WI38 (cell line): ENCODE results near the gene RBM42.
A peak's percentile ranks its signal among the peaks of the same experiment; 100 is the strongest.

Experiments
- H3K4me3 ChIP-seq: 2 replicates; pipeline ENCODE4 v1.5.1; 2011; ENCODE audit warnings: low read depth, mild to moderate bottlenecking, control low read depth, low read length
- TF ChIP-seq, protein P1 (sequence below): IDR thresholded peaks from 2 replicates; pipeline ENCODE4 v1.5.1; 2012; ENCODE audit warnings: low read depth, mild to moderate bottlenecking, control low read depth, low read length

Gene RBM42

DNA sequence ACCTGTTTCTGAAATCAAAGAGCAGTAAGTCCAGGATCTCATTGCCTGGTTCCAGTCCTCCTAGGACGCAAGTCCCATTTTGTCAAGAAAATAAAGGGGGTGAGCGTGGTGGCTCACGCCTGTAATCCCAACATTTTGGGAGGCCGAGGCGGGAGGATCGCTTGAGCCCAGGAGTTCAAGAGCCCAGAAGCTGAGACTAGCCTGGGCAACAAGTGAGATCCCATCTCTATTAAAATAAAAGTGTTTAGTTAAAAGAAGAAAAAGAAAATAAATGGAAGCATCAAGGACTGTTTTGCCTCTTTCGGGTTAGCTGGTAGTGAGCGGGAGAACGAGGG is 16.6 kb upstream of the RBM42 start:
- H3K4me3 ChIP-seq: peak overlapping the region; percentile 63
- TF ChIP-seq, protein P1, sequence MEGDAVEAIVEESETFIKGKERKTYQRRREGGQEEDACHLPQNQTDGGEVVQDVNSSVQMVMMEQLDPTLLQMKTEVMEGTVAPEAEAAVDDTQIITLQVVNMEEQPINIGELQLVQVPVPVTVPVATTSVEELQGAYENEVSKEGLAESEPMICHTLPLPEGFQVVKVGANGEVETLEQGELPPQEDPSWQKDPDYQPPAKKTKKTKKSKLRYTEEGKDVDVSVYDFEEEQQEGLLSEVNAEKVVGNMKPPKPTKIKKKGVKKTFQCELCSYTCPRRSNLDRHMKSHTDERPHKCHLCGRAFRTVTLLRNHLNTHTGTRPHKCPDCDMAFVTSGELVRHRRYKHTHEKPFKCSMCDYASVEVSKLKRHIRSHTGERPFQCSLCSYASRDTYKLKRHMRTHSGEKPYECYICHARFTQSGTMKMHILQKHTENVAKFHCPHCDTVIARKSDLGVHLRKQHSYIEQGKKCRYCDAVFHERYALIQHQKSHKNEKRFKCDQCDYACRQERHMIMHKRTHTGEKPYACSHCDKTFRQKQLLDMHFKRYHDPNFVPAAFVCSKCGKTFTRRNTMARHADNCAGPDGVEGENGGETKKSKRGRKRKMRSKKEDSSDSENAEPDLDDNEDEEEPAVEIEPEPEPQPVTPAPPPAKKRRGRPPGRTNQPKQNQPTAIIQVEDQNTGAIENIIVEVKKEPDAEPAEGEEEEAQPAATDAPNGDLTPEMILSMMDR: no peak

DNA sequence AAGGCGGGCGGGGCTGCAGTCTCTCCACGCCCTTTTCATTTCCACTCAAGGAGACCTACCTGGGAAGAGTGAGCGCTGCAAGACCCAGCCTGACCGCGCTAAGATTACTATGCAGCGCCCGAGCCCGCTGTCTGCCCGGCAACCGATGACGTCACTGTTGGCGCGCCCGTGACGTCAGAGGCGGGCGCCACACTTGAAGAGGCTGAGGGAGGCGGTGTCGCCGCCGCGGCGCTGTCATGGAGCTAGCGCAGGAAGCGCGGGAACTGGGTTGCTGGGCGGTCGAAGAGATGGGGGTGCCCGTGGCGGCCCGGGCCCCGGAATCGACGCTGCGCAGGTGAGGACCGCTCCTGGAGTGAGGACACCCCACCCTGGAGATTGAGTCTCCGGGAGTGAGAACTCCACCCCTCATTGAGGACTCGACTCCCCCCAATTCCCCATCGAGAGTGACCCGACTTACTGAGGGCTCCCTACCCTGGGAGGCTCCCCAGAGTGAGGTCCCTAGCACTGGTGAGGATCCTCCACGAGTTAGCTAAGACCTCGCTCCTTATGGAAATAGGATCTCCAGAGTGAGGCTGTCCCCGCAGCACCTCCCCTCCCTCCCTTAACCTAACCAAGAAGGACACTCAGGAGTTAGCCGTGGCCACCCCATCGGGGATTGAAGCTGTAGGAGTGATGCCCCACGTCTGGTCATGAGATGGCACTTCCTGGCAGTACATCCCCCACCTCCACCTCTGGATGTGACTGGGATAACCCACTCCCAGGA is 16.1 kb upstream of the RBM42 start, which contains the start of gene HAUS5:
TSS of gene HAUS5 (plus strand) at position 177 of the 763 bp plus-strand sequence. CDS start at position 237, 60 bp downstream.
- TF ChIP-seq, protein P1: no peak
- H3K4me3 ChIP-seq: peak within 1 kb of the TSS; percentile 63

DNA sequence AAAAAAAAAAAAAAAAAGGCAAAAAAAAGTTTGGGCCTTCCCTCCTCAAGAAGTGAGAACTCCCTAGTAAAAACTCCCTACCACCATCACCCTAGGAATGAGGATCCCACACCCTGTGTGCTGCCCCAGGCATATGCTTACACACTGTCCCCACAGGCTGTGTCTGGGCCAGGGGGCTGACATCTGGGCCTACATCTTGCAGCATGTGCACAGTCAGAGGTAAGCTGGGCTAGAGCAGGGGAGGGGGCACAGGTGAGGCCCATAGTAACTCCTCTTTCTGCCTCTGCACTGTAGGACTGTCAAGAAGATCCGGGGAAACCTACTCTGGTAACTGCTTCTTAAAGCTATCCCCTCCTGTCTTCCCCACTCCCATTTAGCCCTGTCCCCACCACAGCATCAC is 15.3 kb upstream of the RBM42 start:
- no peak overlapping the region; the same call in 1 of the 2 replicates for H3K4me3 ChIP-seq
- TF ChIP-seq, protein P1: no peak

DNA sequence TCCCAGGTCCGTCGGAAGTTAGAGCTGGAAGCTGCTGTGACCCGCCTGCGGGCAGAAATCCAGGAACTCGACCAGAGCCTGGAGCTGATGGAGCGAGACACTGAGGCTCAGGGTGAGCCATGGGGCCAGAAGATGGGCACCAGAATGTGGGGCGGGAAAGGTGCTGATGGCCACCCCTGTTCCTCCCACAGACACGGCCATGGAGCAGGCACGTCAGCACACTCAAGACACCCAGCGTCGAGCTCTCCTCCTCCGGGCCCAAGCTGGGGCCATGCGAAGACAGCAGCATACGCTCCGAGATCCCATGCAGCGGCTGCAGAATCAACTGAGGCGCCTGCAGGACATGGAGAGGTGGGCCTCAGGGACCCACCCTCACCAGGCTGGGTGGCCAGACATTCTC is 13.8 kb upstream of the RBM42 start:
- no peak overlapping the region for H3K4me3 ChIP-seq
- TF ChIP-seq, protein P1: no peak

DNA sequence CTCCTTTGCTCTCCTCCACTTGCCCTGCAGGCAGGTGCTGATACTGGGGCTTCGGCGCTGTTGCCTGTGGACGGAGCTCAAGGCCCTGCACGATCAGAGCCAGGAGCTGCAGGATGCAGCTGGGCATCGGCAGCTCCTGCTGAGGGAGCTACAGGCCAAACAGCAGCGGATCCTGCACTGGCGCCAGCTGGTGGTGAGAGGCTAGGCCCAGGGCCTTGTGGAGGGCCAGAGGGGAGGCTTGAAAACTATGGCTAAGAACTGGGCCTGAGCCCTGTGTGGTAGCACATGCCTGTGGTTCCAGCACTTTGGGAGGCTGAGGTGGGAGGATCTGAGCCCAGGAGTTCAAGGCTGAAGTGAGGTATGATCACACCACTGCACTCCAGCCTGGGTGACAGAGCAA is 10.0 kb upstream of the RBM42 start:
- TF ChIP-seq, protein P1: no peak
- no peak overlapping the region for H3K4me3 ChIP-seq

DNA sequence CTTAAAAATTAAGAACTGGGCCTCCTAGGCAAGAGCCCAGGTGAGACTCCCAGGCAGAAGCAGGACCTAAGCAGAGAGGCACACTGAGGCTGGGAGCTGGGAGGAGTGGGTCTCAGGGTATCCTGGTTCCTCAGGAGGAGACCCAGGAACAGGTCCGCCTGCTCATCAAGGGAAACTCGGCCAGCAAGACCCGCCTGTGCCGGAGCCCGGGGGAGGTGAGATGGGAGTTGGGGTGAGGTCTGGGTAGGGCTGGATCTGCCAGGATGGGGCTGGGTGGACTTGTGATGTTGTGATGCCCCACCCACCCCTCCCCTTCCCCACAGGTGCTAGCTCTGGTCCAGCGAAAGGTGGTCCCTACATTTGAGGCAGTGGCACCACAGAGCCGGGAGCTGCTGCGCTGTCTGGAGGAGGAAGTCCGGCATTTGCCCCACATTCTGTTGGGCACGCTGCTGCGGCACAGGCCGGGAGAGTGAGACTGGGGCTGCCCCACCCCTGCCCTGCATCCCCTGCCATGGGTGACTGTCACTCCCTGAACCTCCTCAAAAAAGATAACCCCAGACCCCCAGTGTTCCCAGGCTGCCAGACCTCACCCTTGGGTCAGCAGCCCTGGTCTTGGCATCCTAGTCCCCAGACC is 9.4 kb upstream of the RBM42 start:
- TF ChIP-seq, protein P1: no peak
- no peak overlapping the region for H3K4me3 ChIP-seq

DNA sequence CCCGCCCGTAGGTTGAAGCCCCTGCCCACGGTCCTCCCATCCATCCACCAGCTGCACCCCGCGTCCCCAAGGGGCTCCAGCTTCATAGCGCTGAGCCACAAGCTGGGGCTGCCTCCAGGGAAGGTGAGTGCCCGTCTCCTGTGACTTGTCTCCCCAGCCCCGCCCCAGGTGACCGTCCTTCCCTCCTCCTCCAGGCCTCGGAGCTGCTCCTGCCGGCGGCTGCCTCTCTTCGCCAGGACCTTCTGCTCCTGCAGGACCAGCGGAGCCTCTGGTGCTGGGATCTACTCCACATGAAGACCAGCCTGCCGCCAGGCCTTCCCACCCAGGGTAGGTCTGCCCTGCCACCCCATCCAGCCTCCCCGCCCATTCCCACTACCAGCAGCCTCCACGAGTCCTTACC is 8.8 kb upstream of the RBM42 start:
- TF ChIP-seq, protein P1: no peak
- no peak overlapping the region for H3K4me3 ChIP-seq
